Fibroblast of lung (primary cell): ENCODE results near the gene VKORC1L1. TPM values are rescaled to one million over a fixed set of nuclear protein-coding genes. Genes with fewer than 3 reads are reported as not detected.
A peak's percentile ranks its signal among the peaks of the same experiment; 100 is the strongest.
"Not testable (repeated sequence)": the region's sequence is repeated elsewhere in the genome, so short reads cannot be mapped to it uniquely, and the experiment has no call there.

Experiments used
- DNase-seq, 2 donors: peaks; one replicate each; pipeline versions ENCODE4 v3.0.0 to v3.0.0-alpha.2; 2010; ENCODE audit warnings: low read depth in 2 of 2
- H2AFZ ChIP-seq: 2 replicates; pipeline ENCODE4 v1.5.1; 2012; ENCODE audit warnings: low read length, control low read depth, inconsistent platforms
- H3K27ac ChIP-seq: 2 replicates; pipeline ENCODE4 v1.5.1; 2011; ENCODE audit warnings: low read length, control low read depth; ENCODE audit not compliant: insufficient read depth
- H3K27me3 ChIP-seq: 2 replicates; pipeline ENCODE4 v1.5.1; 2011; ENCODE audit warnings: mild to moderate bottlenecking, low read length; ENCODE audit not compliant: control insufficient read depth, insufficient read depth
- H3K36me3 ChIP-seq: 2 replicates; pipeline ENCODE4 v1.5.1; 2011; ENCODE audit warnings: low read length; ENCODE audit not compliant: control insufficient read depth, insufficient read depth
- H3K4me1 ChIP-seq: 2 replicates; pipeline ENCODE4 v1.5.1; 2011; ENCODE audit warnings: low read length; ENCODE audit not compliant: control insufficient read depth, insufficient read depth; ENCODE audit errors: extremely low read depth
- H3K4me2 ChIP-seq: 2 replicates; pipeline ENCODE4 v1.5.1; 2011; ENCODE audit warnings: low read length, control low read depth; ENCODE audit not compliant: insufficient read depth; ENCODE audit errors: extremely low read depth
- H3K4me3 ChIP-seq, 4 experiments: fragments of 200-600 bp in 1 of 4; sonication (generic) in 1 of 4; replicated peaks in 1 of 4; 2 replicates each; pipeline ENCODE4 v1.5.1; 2011 to 2016; ENCODE audit warnings: low read length in 4 of 4, low read depth in 3 of 4, mild to moderate bottlenecking in 3 of 4, control low read depth in 2 of 4, inconsistent platforms in 1 of 4, mixed read lengths in 1 of 4; ENCODE audit not compliant: insufficient read depth in 1 of 4; ENCODE audit errors: control extremely low read depth in 1 of 4
- H3K79me2 ChIP-seq: 2 replicates; pipeline ENCODE4 v1.5.1; 2012; ENCODE audit warnings: mild to moderate bottlenecking, low read length, inconsistent platforms; ENCODE audit not compliant: control insufficient read depth, insufficient read depth
- H3K9ac ChIP-seq: 2 replicates; pipeline ENCODE4 v1.5.1; 2011; ENCODE audit warnings: mild to moderate bottlenecking, low read length, control low read depth; ENCODE audit not compliant: insufficient read depth
- H3K9me3 ChIP-seq: 2 replicates; pipeline ENCODE4 v1.5.1; 2012; ENCODE audit warnings: low read depth, low read length; ENCODE audit not compliant: control insufficient read depth, insufficient read depth
- H4K20me1 ChIP-seq: 2 replicates; pipeline ENCODE4 v1.5.1; 2011; ENCODE audit warnings: low read length; ENCODE audit not compliant: control insufficient read depth, insufficient read depth; ENCODE audit errors: extremely low read depth
- CTCF ChIP-seq, 2 donors: IDR thresholded peaks in 1 of 2; conservative IDR thresholded peaks in 1 of 2; 1 replicate in 1 of 2; 2 replicates in 1 of 2; pipeline ENCODE4 v1.5.1; 2011 to 2012; ENCODE audit warnings: low read length in 2 of 2, control low read depth in 1 of 2, inconsistent platforms in 1 of 2, low read depth in 1 of 2, mild to moderate bottlenecking in 1 of 2
- EZH2 ChIP-seq: IDR thresholded peaks from 2 replicates; pipeline ENCODE4 v1.5.1; 2012; ENCODE audit warnings: low read length, control low read depth, mild to moderate bottlenecking; ENCODE audit errors: missing control alignments
- polyA plus RNA-seq, 2 donors: library from polyadenylated mRNA; depleted of rRNA in 1 of 2; stranded (reverse) in 1 of 2; unstranded in 1 of 2; fragments of >200 nt; gene quantifications; 2 replicates each; pipeline ENCODE4 v1.2.1, GENCODE V29; 2011 to 2012; ENCODE audit warnings: missing spikeins in 1 of 2
- total RNA-seq: library from RNA; depleted of rRNA; stranded (reverse); fragments of >200 nt; gene quantifications from 2 replicates; pipeline ENCODE4 v1.2.1, GENCODE V29; 2014

VKORC1L1 gene
- total and polyA plus RNA-seq, 2 donors (not counting 1 experiment from before 2014, with no cell fraction given) = 12.7 to 24.2 TPM

GRCh38 chr7:65837541-65837956, 35.3 kb upstream of the VKORC1L1 start:
- H3K4me3 ChIP-seq, H2AFZ ChIP-seq, H3K36me3 ChIP-seq, H3K27me3 ChIP-seq, H3K4me1 ChIP-seq, H3K27ac ChIP-seq, H3K9ac ChIP-seq, H3K4me2 ChIP-seq, H3K9me3 ChIP-seq, H4K20me1 ChIP-seq, H3K79me2 ChIP-seq: not testable (repeated sequence)
- peak; percentile 18 to 27 for DNase-seq

GRCh38 chr7:65839846-65840245, 33.0 kb upstream of the VKORC1L1 start:
- Histone ChIP-seq H3K4me2 (no peak overlapping the region), H3K36me3 (no peaks in the 10 kb centered on the region), H2AFZ (no peak overlapping the region), H3K4me3 (no peak overlapping the region), H3K9me3 (no peaks in the 10 kb centered on the region), H3K27ac (no peak overlapping the region), H4K20me1 (no peaks in the 10 kb centered on the region), H3K9ac (no peak overlapping the region), H3K4me1 (no peaks in the 10 kb centered on the region), H3K27me3 (no peaks in the 10 kb centered on the region), H3K79me2 (no peaks in the 10 kb centered on the region)
- DNase-seq = no peak
- TF ChIP-seq CTCF (conservative IDR thresholded peaks at IDR 0.05 in 1 of 2, IDR thresholded peaks at IDR 0.05 in 1 of 2; ENCODE audit: low read depth in 1 of 2, low read length in 2 of 2) (no peak), EZH2 (no peak)

- Histone ChIP-seq H4K20me1 (no peaks in the 10 kb centered on the region), H3K4me3 (no peak overlapping the region), H3K36me3 (no peaks in the 10 kb centered on the region), H3K9me3 (no peaks in the 10 kb centered on the region), H3K9ac (no peak overlapping the region), H3K27me3 (no peaks in the 10 kb centered on the region), H3K79me2 (no peaks in the 10 kb centered on the region), H3K27ac (no peak overlapping the region), H3K4me1 (no peaks in the 10 kb centered on the region), H3K4me2 (no peak overlapping the region), H2AFZ (no peak overlapping the region)
- TF ChIP-seq CTCF (conservative IDR thresholded peaks at IDR 0.05 in 1 of 2, IDR thresholded peaks at IDR 0.05 in 1 of 2; ENCODE audit: low read depth in 1 of 2, low read length in 2 of 2) = no peak
- TF ChIP-seq EZH2 = no peak
- no peak for DNase-seq
Observed at GRCh38 chr7:65840446-65840845, 32.4 kb upstream of the VKORC1L1 start.

GRCh38 chr7:65843616-65844015, 29.3 kb upstream of the VKORC1L1 start:
- DNase-seq, H3K36me3 ChIP-seq, H3K27ac ChIP-seq, H3K4me3 ChIP-seq, H3K4me1 ChIP-seq, H3K4me2 ChIP-seq, H4K20me1 ChIP-seq, H3K9me3 ChIP-seq, H3K27me3 ChIP-seq, H2AFZ ChIP-seq, H3K79me2 ChIP-seq, H3K9ac ChIP-seq: not testable (repeated sequence)
